C4-2B (cell line): ENCODE results near the gene SWAP70.

ENCODE experiments used
- ZFX ChIP-seq: fragments of 450-650 bp; IDR thresholded peaks from 2 replicates; pipeline ENCODE4 v1.6.1; 2017
- TF ChIP-seq, protein P1 (sequence below): fragments of 450-650 bp; conservative IDR thresholded peaks from 2 replicates; pipeline ENCODE4 v1.5.1; 2017; ENCODE audit warnings: mild to moderate bottlenecking

GRCh38 chr11:9755561-9756185, 91.8 kb downstream of the SWAP70 start:
- TF ChIP-seq, protein P1, sequence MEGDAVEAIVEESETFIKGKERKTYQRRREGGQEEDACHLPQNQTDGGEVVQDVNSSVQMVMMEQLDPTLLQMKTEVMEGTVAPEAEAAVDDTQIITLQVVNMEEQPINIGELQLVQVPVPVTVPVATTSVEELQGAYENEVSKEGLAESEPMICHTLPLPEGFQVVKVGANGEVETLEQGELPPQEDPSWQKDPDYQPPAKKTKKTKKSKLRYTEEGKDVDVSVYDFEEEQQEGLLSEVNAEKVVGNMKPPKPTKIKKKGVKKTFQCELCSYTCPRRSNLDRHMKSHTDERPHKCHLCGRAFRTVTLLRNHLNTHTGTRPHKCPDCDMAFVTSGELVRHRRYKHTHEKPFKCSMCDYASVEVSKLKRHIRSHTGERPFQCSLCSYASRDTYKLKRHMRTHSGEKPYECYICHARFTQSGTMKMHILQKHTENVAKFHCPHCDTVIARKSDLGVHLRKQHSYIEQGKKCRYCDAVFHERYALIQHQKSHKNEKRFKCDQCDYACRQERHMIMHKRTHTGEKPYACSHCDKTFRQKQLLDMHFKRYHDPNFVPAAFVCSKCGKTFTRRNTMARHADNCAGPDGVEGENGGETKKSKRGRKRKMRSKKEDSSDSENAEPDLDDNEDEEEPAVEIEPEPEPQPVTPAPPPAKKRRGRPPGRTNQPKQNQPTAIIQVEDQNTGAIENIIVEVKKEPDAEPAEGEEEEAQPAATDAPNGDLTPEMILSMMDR = no peak
- TF ChIP-seq ZFX = no peak
